NOMO-1 treated with dmso at 0.1 percent for 144 hours (cell line): ENCODE data around the gene JAK1.

Experiments used
- DNase-seq: peaks from one replicate; lab custom pipeline; 2025; ENCODE audit not compliant: unreplicated experiment; lab: John Stamatoyannopoulos, UW

JAK1 gene

GRCh38 chr1:64894438-64895196 is 71.7 kb downstream of the JAK1 start:
- DNase-seq, result no peak

GRCh38 chr1:64893921-64894320 is 72.4 kb downstream of the JAK1 start:
- no peak for DNase-seq

- no peak for DNase-seq
Measured at GRCh38 chr1:64892576-64893573, 73.5 kb downstream of the JAK1 start.

GRCh38 chr1:64891448-64891825 is 74.9 kb downstream of the JAK1 start:
- no peak for DNase-seq

GRCh38 chr1:64890699-64891447 is 75.5 kb downstream of the JAK1 start:
- DNase-seq, result no peak

GRCh38 chr1:64887689-64888217 is 78.6 kb downstream of the JAK1 start:
- DNase-seq, result no peak

GRCh38 chr1:64886877-64887276 is 79.5 kb downstream of the JAK1 start:
- DNase-seq, result no peak

GRCh38 chr1:64885648-64886047 is 80.7 kb downstream of the JAK1 start:
- no peak for DNase-seq

- DNase-seq, result no peak
Measured at GRCh38 chr1:64884261-64885040, 81.9 kb downstream of the JAK1 start.

GRCh38 chr1:64882574-64883255 is 83.6 kb downstream of the JAK1 start:
- DNase-seq, result no peak

GRCh38 chr1:64881281-64881680 is 85.1 kb downstream of the JAK1 start:
- DNase-seq, result no peak

GRCh38 chr1:64880449-64880848 is 85.9 kb downstream of the JAK1 start:
- no peak for DNase-seq

- DNase-seq, result no peak
Measured at GRCh38 chr1:64878931-64879611, 87.3 kb downstream of the JAK1 start.

GRCh38 chr1:64878090-64878489 is 88.3 kb downstream of the JAK1 start:
- no peak for DNase-seq

GRCh38 chr1:64877598-64877997 is 88.8 kb downstream of the JAK1 start:
- DNase-seq, result no peak

- no peak for DNase-seq
Measured at GRCh38 chr1:64877151-64877550, 89.2 kb downstream of the JAK1 start.

- no peak for DNase-seq
Measured at GRCh38 chr1:64875606-64876005, 90.7 kb downstream of the JAK1 start.

GRCh38 chr1:64875101-64875500 is 91.2 kb downstream of the JAK1 start:
- DNase-seq, result no peak

GRCh38 chr1:64874666-64875065 is 91.7 kb downstream of the JAK1 start:
- DNase-seq, result no peak
